ENCODE results near the gene MAP4K2.
A peak's percentile ranks its signal among the peaks of the same experiment; 100 is the strongest.

DNA sequence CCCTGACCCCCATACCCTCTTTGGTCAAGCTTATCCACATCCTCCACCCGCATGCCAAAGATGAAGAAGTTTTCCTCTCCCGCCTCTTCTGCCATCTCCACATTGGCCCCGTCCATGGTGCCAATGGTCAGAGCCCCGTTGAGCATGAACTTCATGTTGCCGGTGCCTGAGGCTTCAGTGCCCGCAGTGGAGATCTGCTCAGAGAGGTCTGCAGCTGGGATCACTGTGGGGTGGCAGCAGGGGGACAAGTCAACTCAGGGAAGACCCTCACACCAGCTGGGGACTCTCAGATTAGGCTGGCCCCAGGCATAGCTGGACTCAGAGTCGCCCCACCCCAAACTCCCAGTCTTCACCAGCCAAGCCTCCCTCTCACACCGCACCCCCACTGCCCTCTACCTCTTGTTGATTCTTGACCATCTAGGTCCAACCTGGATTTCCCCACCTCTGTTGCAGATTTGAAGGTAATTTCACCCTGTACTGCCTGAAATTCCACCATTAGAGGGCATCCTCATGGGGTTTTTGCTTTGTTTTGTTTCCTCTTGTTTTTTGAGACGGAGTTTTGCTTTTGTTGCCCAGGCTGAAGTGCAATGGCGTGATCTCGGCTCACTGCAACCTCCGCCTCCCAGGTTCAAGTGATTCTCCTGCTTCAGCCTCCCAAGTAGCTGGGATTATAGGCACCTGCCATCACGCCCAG is 52.5 kb downstream of the MAP4K2 start:
- TF ChIP-seq, protein P1, sequence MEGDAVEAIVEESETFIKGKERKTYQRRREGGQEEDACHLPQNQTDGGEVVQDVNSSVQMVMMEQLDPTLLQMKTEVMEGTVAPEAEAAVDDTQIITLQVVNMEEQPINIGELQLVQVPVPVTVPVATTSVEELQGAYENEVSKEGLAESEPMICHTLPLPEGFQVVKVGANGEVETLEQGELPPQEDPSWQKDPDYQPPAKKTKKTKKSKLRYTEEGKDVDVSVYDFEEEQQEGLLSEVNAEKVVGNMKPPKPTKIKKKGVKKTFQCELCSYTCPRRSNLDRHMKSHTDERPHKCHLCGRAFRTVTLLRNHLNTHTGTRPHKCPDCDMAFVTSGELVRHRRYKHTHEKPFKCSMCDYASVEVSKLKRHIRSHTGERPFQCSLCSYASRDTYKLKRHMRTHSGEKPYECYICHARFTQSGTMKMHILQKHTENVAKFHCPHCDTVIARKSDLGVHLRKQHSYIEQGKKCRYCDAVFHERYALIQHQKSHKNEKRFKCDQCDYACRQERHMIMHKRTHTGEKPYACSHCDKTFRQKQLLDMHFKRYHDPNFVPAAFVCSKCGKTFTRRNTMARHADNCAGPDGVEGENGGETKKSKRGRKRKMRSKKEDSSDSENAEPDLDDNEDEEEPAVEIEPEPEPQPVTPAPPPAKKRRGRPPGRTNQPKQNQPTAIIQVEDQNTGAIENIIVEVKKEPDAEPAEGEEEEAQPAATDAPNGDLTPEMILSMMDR (IDR thresholded peaks at IDR 0.05; ENCODE audit: control extremely low read depth in 1 of 3, insufficient read depth in 1 of 3, low read depth in 1 of 3, low read length in 3 of 3), result peak in 1 of 3 experiments; percentile 17; a peak in 1 of 4 replicates
- TF ChIP-seq YY1 (IDR thresholded peaks at IDR 0.05; ENCODE audit: low read depth, low read length) (no peak), GABPA (IDR thresholded peaks at IDR 0.05; ENCODE audit: borderline replicate concordance, insufficient read depth, low read length) (no peak), HDAC6 (IDR thresholded peaks at IDR 0.05; ENCODE audit: low read depth, low read length) (no peak), SIX5 (IDR thresholded peaks at IDR 0.05; ENCODE audit: low read depth, low read length) (no peak), MAFK (IDR thresholded peaks at IDR 0.05; ENCODE audit: low read depth, low read length) (no peak), TEAD4 (IDR thresholded peaks at IDR 0.05; ENCODE audit: low read depth, low read length) (no peak), POLR2AphosphoS5 (IDR thresholded peaks at IDR 0.05; ENCODE audit: low read depth, low read length) (no peak), JUN (IDR thresholded peaks at IDR 0.05; ENCODE audit: low read depth, low read length) (no peak), SUZ12 (IDR thresholded peaks at IDR 0.05; ENCODE audit: low read length) (no peak), HDAC2 (IDR thresholded peaks at IDR 0.05; ENCODE audit: borderline replicate concordance in 1 of 2, low read depth in 2 of 2, low read length in 2 of 2) (no peak)
- TF ChIP-seq, protein P2, sequence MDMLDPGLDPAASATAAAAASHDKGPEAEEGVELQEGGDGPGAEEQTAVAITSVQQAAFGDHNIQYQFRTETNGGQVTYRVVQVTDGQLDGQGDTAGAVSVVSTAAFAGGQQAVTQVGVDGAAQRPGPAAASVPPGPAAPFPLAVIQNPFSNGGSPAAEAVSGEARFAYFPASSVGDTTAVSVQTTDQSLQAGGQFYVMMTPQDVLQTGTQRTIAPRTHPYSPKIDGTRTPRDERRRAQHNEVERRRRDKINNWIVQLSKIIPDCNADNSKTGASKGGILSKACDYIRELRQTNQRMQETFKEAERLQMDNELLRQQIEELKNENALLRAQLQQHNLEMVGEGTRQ (IDR thresholded peaks at IDR 0.05; ENCODE audit: low read length), result no peak
- TF ChIP-seq, protein P3, sequence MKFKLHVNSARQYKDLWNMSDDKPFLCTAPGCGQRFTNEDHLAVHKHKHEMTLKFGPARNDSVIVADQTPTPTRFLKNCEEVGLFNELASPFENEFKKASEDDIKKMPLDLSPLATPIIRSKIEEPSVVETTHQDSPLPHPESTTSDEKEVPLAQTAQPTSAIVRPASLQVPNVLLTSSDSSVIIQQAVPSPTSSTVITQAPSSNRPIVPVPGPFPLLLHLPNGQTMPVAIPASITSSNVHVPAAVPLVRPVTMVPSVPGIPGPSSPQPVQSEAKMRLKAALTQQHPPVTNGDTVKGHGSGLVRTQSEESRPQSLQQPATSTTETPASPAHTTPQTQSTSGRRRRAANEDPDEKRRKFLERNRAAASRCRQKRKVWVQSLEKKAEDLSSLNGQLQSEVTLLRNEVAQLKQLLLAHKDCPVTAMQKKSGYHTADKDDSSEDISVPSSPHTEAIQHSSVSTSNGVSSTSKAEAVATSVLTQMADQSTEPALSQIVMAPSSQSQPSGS (IDR thresholded peaks at IDR 0.05; ENCODE audit: low read length), result no peak
- TF ChIP-seq, protein P4, sequence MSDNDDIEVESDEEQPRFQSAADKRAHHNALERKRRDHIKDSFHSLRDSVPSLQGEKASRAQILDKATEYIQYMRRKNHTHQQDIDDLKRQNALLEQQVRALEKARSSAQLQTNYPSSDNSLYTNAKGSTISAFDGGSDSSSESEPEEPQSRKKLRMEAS (IDR thresholded peaks at IDR 0.05), result no peak

Measured in H1 (cell line).